ENCODE data around the gene ABCA12.

ABCA12 gene

GRCh38 chr2:215145611-215146010, 7.2 kb upstream of the ABCA12 start:
- Histone ChIP-seq H3K9ac (ENCODE audit: low read depth, low read length, poor library complexity, severe bottlenecking) (no peak overlapping the region), H3K4me3 (ENCODE audit: low read length, poor library complexity, severe bottlenecking) (no peak overlapping the region), H3K4me1 (ENCODE audit: insufficient read depth, low read length, poor library complexity, severe bottlenecking) (no peaks in the 10 kb centered on the region), H3K9me2 (replicated peaks; ENCODE audit: low read depth, low read length) (no peaks in the 10 kb centered on the region), H3K9me3 (ENCODE audit: insufficient read depth, low read depth, low read length) (no peaks in the 10 kb centered on the region), H4K20me1 (ENCODE audit: insufficient read depth, low read length, poor library complexity, severe bottlenecking) (no peaks in the 10 kb centered on the region), H2AFZ (ENCODE audit: low read length) (no peak overlapping the region), H3K4me2 (ENCODE audit: low read depth, low read length, poor library complexity, severe bottlenecking) (no peak overlapping the region), H3K27me3 (ENCODE audit: insufficient read depth, low read length, poor library complexity, severe bottlenecking) (no peaks in the 10 kb centered on the region), H3K36me3 (ENCODE audit: insufficient read depth, low read length) (no peaks in the 10 kb centered on the region), H3K79me2 (ENCODE audit: insufficient read depth, low read length) (no peaks in the 10 kb centered on the region), H3F3A (ENCODE audit: low read depth) (no peaks in the 10 kb centered on the region)
- TF ChIP-seq EZH2phosphoT487 (IDR thresholded peaks at IDR 0.05; ENCODE audit: borderline replicate concordance): no peak
- TF ChIP-seq, protein P1, sequence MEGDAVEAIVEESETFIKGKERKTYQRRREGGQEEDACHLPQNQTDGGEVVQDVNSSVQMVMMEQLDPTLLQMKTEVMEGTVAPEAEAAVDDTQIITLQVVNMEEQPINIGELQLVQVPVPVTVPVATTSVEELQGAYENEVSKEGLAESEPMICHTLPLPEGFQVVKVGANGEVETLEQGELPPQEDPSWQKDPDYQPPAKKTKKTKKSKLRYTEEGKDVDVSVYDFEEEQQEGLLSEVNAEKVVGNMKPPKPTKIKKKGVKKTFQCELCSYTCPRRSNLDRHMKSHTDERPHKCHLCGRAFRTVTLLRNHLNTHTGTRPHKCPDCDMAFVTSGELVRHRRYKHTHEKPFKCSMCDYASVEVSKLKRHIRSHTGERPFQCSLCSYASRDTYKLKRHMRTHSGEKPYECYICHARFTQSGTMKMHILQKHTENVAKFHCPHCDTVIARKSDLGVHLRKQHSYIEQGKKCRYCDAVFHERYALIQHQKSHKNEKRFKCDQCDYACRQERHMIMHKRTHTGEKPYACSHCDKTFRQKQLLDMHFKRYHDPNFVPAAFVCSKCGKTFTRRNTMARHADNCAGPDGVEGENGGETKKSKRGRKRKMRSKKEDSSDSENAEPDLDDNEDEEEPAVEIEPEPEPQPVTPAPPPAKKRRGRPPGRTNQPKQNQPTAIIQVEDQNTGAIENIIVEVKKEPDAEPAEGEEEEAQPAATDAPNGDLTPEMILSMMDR (conservative IDR thresholded peaks at IDR 0.05; ENCODE audit: low read length): no peak

- Histone ChIP-seq H4K20me1 (ENCODE audit: insufficient read depth, low read length, poor library complexity, severe bottlenecking) (no peaks in the 10 kb centered on the region), H3K9me2 (replicated peaks; ENCODE audit: low read depth, low read length) (no peaks in the 10 kb centered on the region), H3K4me2 (ENCODE audit: low read depth, low read length, poor library complexity, severe bottlenecking) (no peak overlapping the region), H2AFZ (ENCODE audit: low read length) (no peak overlapping the region), H3K4me3 (ENCODE audit: low read length, poor library complexity, severe bottlenecking) (no peak overlapping the region), H3K79me2 (ENCODE audit: insufficient read depth, low read length) (no peaks in the 10 kb centered on the region), H3K9me3 (ENCODE audit: insufficient read depth, low read depth, low read length) (no peaks in the 10 kb centered on the region), H3K4me1 (ENCODE audit: insufficient read depth, low read length, poor library complexity, severe bottlenecking) (no peaks in the 10 kb centered on the region), H3F3A (ENCODE audit: low read depth) (no peaks in the 10 kb centered on the region), H3K9ac (ENCODE audit: low read depth, low read length, poor library complexity, severe bottlenecking) (no peak overlapping the region), H3K36me3 (ENCODE audit: insufficient read depth, low read length) (no peaks in the 10 kb centered on the region), H3K27me3 (ENCODE audit: insufficient read depth, low read length, poor library complexity, severe bottlenecking) (no peaks in the 10 kb centered on the region)
- TF ChIP-seq, protein P1 (conservative IDR thresholded peaks at IDR 0.05; ENCODE audit: low read length): no peak
- no peak for TF ChIP-seq EZH2phosphoT487 (IDR thresholded peaks at IDR 0.05; ENCODE audit: borderline replicate concordance)
Observed at GRCh38 chr2:215144106-215144875, 5.9 kb upstream of the ABCA12 start.

GRCh38 chr2:215143458-215143857, 5.0 kb upstream of the ABCA12 start:
- TF ChIP-seq, protein P1 (conservative IDR thresholded peaks at IDR 0.05; ENCODE audit: low read length): no peak
- TF ChIP-seq EZH2phosphoT487 (IDR thresholded peaks at IDR 0.05; ENCODE audit: borderline replicate concordance): no peak
- no peaks in the 10 kb centered on the region for H3F3A ChIP-seq (ENCODE audit: low read depth)

More at GRCh38 chr2:215143458-215143857, 5.0 kb upstream of the ABCA12 start:
- Histone ChIP-seq H3K4me2 (ENCODE audit: low read depth, low read length, poor library complexity, severe bottlenecking) (no peak overlapping the region), H3K4me1 (ENCODE audit: insufficient read depth, low read length, poor library complexity, severe bottlenecking) (no peaks in the 10 kb centered on the region), H3K9me3 (ENCODE audit: insufficient read depth, low read depth, low read length) (no peaks in the 10 kb centered on the region), H3K36me3 (ENCODE audit: insufficient read depth, low read length) (no peaks in the 10 kb centered on the region), H3K27me3 (ENCODE audit: insufficient read depth, low read length, poor library complexity, severe bottlenecking) (no peaks in the 10 kb centered on the region), H4K20me1 (ENCODE audit: insufficient read depth, low read length, poor library complexity, severe bottlenecking) (no peaks in the 10 kb centered on the region), H3K9me2 (replicated peaks; ENCODE audit: low read depth, low read length) (no peaks in the 10 kb centered on the region), H3K79me2 (ENCODE audit: insufficient read depth, low read length) (no peaks in the 10 kb centered on the region), H3K9ac (ENCODE audit: low read depth, low read length, poor library complexity, severe bottlenecking) (no peak overlapping the region), H3K4me3 (ENCODE audit: low read length, poor library complexity, severe bottlenecking) (no peak overlapping the region), H2AFZ (ENCODE audit: low read length) (no peak overlapping the region)
